K562 (cell line): ENCODE measurements around the gene UCHL5. TPM values are rescaled to one million over a fixed set of nuclear protein-coding genes. Genes with fewer than 3 reads are reported as not detected.

ENCODE experiments used
- ATAC-seq: fragments of 200-7000 bp; cut with Tn5 transposase; 3 replicates; pipeline ENCODE4 v1.9.1; 2020; ENCODE audit warnings: moderate library complexity
- BruUV-seq: library from RNA; stranded (reverse); fragments of 400-500 nt; replicated peaks from 2 replicates; lab custom pipeline; 2021; lab: Mats Ljungman, UMichigan
- CTCF ChIA-PET: fragments of 300-600 bp; formaldehyde crosslinking; extraction: SDS; loops from one replicate; lab custom pipeline; 2021; ENCODE audit warnings: low intra/inter-chr PET ratio; lab: Yijun Ruan, JAX
- POLR2A ChIA-PET: fragments of 300-600, 350-650 bp; sonication (Branson Sonifier 250); formaldehyde crosslinking; extraction: SDS; loops from one replicate; lab custom pipeline; 2021; ENCODE audit warnings: antibody characterized with exemption, inconsistent platforms; lab: Yijun Ruan, JAX
- DNase-seq, 4 experiments: peaks; one replicate each; pipeline versions ENCODE4 v3.0.0 to v3.0.0-alpha.2; 2011 to 2018; ENCODE audit warnings: low spot score in 3 of 4, mixed read lengths in 3 of 4; ENCODE audit errors: extremely low read depth in 1 of 4
- FAIRE-seq: peaks from 2 replicates; lab custom pipeline; 2011; peaks lifted over from hg19 to GRCh38; lab: Jason Lieb, UNC
- H2AFZ ChIP-seq: 2 replicates; pipeline ENCODE4 v1.6.0; 2011; ENCODE audit warnings: low read depth, low read length, control low read depth, inconsistent platforms
- H3K27ac ChIP-seq: fragments of 200-600 bp; 3 replicates; pipeline ENCODE4 v1.8.0; 2011; ENCODE audit warnings: low read depth, mild to moderate bottlenecking, control low read depth, inconsistent platforms, low read length, moderate library complexity, mixed read lengths; ENCODE audit errors: extremely low read depth
- H3K27me3 ChIP-seq, 2 experiments: fragments of 300-600 bp in 1 of 2; 2 replicates in 1 of 2; 3 replicates in 1 of 2; pipeline versions ENCODE4 v1.6.0 to v1.8.0; 2011; ENCODE audit warnings: inconsistent platforms in 2 of 2, low read length in 2 of 2, mild to moderate bottlenecking in 1 of 2, mixed read lengths in 1 of 2, moderate library complexity in 1 of 2; ENCODE audit not compliant: control insufficient read depth in 2 of 2, insufficient read depth in 2 of 2
- H3K36me3 ChIP-seq: fragments of 300-600 bp; 3 replicates; pipeline ENCODE4 v1.8.0; 2011; ENCODE audit warnings: mild to moderate bottlenecking, low read length, inconsistent platforms; ENCODE audit not compliant: control insufficient read depth, insufficient read depth
- H3K4me1 ChIP-seq, 2 experiments: fragments of 200-600 bp in 1 of 2; replicated peaks in 1 of 2; 2 replicates in 1 of 2; 3 replicates in 1 of 2; pipeline versions ENCODE4 v1.5.1 to v1.8.0; 2011; ENCODE audit warnings: inconsistent platforms in 2 of 2, low read length in 2 of 2, mild to moderate bottlenecking in 1 of 2, mixed read lengths in 1 of 2, moderate library complexity in 1 of 2; ENCODE audit not compliant: control insufficient read depth in 2 of 2, insufficient read depth in 2 of 2
- H3K4me2 ChIP-seq: 2 replicates; pipeline ENCODE4 v1.6.1; 2011; ENCODE audit warnings: low read length, control low read depth, inconsistent platforms, mixed read lengths; ENCODE audit not compliant: insufficient read depth
- H3K4me3 ChIP-seq: fragments of 200-600 bp; sonication (generic), shearing (Covaris generic); 2 replicates; pipeline ENCODE4 v1.5.1; 2016; ENCODE audit warnings: control low read depth, inconsistent platforms
- H3K79me2 ChIP-seq: fragments of 200-600 bp; 3 replicates; pipeline ENCODE4 v1.8.0; 2011; ENCODE audit warnings: low read length, inconsistent platforms; ENCODE audit not compliant: control insufficient read depth, insufficient read depth
- H3K9ac ChIP-seq, 2 experiments: 2 replicates each; pipeline versions ENCODE4 v1.6.0 to v1.6.1; 2011; ENCODE audit warnings: low read depth in 2 of 2, low read length in 2 of 2, control low read depth in 1 of 2, inconsistent platforms in 1 of 2, mild to moderate bottlenecking in 1 of 2, mixed read lengths in 1 of 2; ENCODE audit not compliant: insufficient read depth in 1 of 2
- H3K9me1 ChIP-seq: one replicate; pipeline ENCODE4 v1.6.0; 2011; ENCODE audit warnings: inconsistent platforms, mild to moderate bottlenecking, low read length, moderate library complexity; ENCODE audit not compliant: control insufficient read depth, insufficient read depth
- H3K9me3 ChIP-seq: replicated peaks from 2 replicates; pipeline ENCODE4 v1.5.1; 2011; ENCODE audit warnings: low read depth, low read length, inconsistent platforms; ENCODE audit not compliant: control insufficient read depth, insufficient read depth
- H4K20me1 ChIP-seq: replicated peaks from 2 replicates; pipeline ENCODE4 v1.6.1; 2011; ENCODE audit warnings: low read length, inconsistent platforms, mixed read lengths; ENCODE audit not compliant: control insufficient read depth, insufficient read depth
- CEBPB ChIP-seq: fragments of 450-650 bp; IDR thresholded peaks from 2 replicates; pipeline ENCODE4 v1.6.1; 2016; ENCODE audit warnings: missing genetic modification characterization, missing compliant biosample characterization
- GTF2E2 ChIP-seq: fragments of 200-800 bp; sonication (Bioruptor generic); IDR thresholded peaks from 2 replicates; pipeline ENCODE4 v1.6.1; 2016; ENCODE audit warnings: missing genetic modification characterization, missing compliant biosample characterization
- HBP1 ChIP-seq: fragments of 450-650 bp; formaldehyde crosslinking; IDR thresholded peaks from 2 replicates; pipeline ENCODE4 v1.4.0; 2022; ENCODE audit warnings: missing genetic modification characterization
- HMGXB4 ChIP-seq: sonication (generic); formaldehyde crosslinking; IDR thresholded peaks from 2 replicates; pipeline ENCODE4 v1.8.1; 2023; ENCODE audit warnings: mild to moderate bottlenecking, missing genetic modification reagents
- NCOA6 ChIP-seq: fragments of 450-650 bp; IDR thresholded peaks from 2 replicates; pipeline ENCODE4 v1.6.1; 2017; ENCODE audit warnings: mild to moderate bottlenecking
- PCBP2 ChIP-seq: fragments of 200-400 bp; formaldehyde crosslinking; IDR thresholded peaks from 2 replicates; pipeline ENCODE4 v1.6.1; 2018; ENCODE audit warnings: low read length, low read depth, mild to moderate bottlenecking, moderate library complexity; ENCODE audit not compliant: poor library complexity, severe bottlenecking
- PURB ChIP-seq: sonication (generic); formaldehyde crosslinking; IDR thresholded peaks from 2 replicates; pipeline ENCODE4 v1.9.0; 2021; ENCODE audit warnings: low read depth, mild to moderate bottlenecking, missing genetic modification reagents
- RAD51 ChIP-seq: fragments of 450-650 bp; IDR thresholded peaks from 2 replicates; pipeline ENCODE4 v1.7.1; 2016; ENCODE audit warnings: low read depth, mild to moderate bottlenecking, borderline replicate concordance
- RBM25 ChIP-seq: fragments of 200-400 bp; formaldehyde crosslinking; IDR thresholded peaks from 2 replicates; pipeline ENCODE4 v1.6.1; 2018; ENCODE audit warnings: low read length, low read depth, moderate library complexity; ENCODE audit not compliant: severe bottlenecking
- SAP30 ChIP-seq: fragments of 200-600 bp; sonication (generic); IDR thresholded peaks from 2 replicates; pipeline ENCODE4 v1.6.1; 2012; ENCODE audit warnings: borderline replicate concordance, low read depth, mild to moderate bottlenecking, moderate library complexity, low read length, control low read depth, inconsistent platforms; ENCODE audit not compliant: insufficient read depth, poor library complexity, severe bottlenecking
- THRA ChIP-seq: fragments of 450-650 bp; IDR thresholded peaks from 2 replicates; pipeline ENCODE4 v1.6.1; 2017; ENCODE audit warnings: mild to moderate bottlenecking, moderate library complexity
- ZNF175 ChIP-seq: fragments of 200-800 bp; sonication (Bioruptor generic); IDR thresholded peaks from 2 replicates; pipeline ENCODE4 v1.6.1; 2016; ENCODE audit warnings: low read depth, mild to moderate bottlenecking, missing genetic modification characterization, missing compliant biosample characterization
- ZNF24 ChIP-seq: fragments of 450-650 bp; IDR thresholded peaks from 2 replicates; pipeline ENCODE4 v1.6.1; 2016
- WGBS: fragments of 100-300 bp; shearing (Covaris generic); methylation state at CpG from one replicate; pipeline ENCODE4 v1.1.6; 2016; ENCODE audit warnings: low coverage, mixed read lengths; ENCODE audit not compliant: insufficient coverage; ENCODE audit errors: missing lambda C conversion rate; 5-methylcytosine and 5-hydroxymethylcytosine counted together
- in situ Hi-C: fragments of 300-500 bp; cut with MboI; formaldehyde crosslinking; loops from 4 replicates; pipeline ENCODE4 v1.15.0; 2018; ENCODE audit warnings: inconsistent platforms, mixed read lengths
- intact Hi-C: fragments of 100-400 bp; cut with micrococcal nuclease; formaldehyde crosslinking; loops from 2 replicates; pipeline ENCODE4 v1.14.2; 2022
- polyA plus RNA-seq, 8 experiments: library from polyadenylated mRNA; depleted of rRNA in 4 of 8; stranded (reverse) in 5 of 8; unstranded in 3 of 8; fragments of >200 nt; fragmentation: Nextera tagmentation in 2 of 8; fragmentation: Illumina TruSeq in 1 of 8; extraction: Ambion mirVana in 2 of 8; extraction: Trizol in 1 of 8; gene quantifications; 2 replicates each; pipeline versions ENCODE4 v1.2.1 to v1.2.3, GENCODE V29; 2011 to 2014; ENCODE audit warnings: inconsistent platforms in 1 of 8, missing spikeins in 1 of 8
- total RNA-seq, 7 experiments: library from RNA; depleted of rRNA in 6 of 7; stranded (reverse); fragments of >200 nt in 6 of 7; fragmentation: Illumina TruSeq in 2 of 7; extraction: Trizol in 2 of 7; gene quantifications; 2 replicates each; pipeline versions ENCODE4 v1.2.1 to v1.2.3, GENCODE V29; 2011 to 2021; ENCODE audit warnings: low replicate concordance in 1 of 7

Gene UCHL5
- total and polyA plus RNA-seq, 9 of the 15 experiments (the other 6 are each of a cell fraction or from before 2014, with no cell fraction given), result 61.0 to 206 (median 122) TPM

GRCh38 chr1:192993426-192994085 lies 65.6 kb downstream of the UCHL5 start:
- peaks cover 3% of the 10 kb centered on the region for H3K9me1 ChIP-seq
- in situ Hi-C loops (no loop called here), intact Hi-C loops (no loop called here)
- no peak overlapping the region for H3K9ac ChIP-seq
- peaks cover 57% of the 10 kb centered on the region for H3K36me3 ChIP-seq
- no peak overlapping the region for H3K27ac ChIP-seq
- no TSS peak for BruUV-seq
- ChIA-PET POLR2A (interaction anchor here (0.5 kb wide), 1 partner anchor 9 kb away, joined by 3 read pairs; no protein-coding TSS in a partner anchor), CTCF (no interaction called here)
- ATAC-seq (no peak), DNase-seq (no peak), FAIRE-seq (no peak)
- no peak overlapping the region for H3K4me3 ChIP-seq
- H3K4me2 ChIP-seq, result no peak overlapping the region
- no peak overlapping the region for H2AFZ ChIP-seq
- peaks cover 3% of the 10 kb centered on the region; the same call in 2 of the 3 replicates for H3K79me2 ChIP-seq
- no peaks in the 10 kb centered on the region for H3K4me1 ChIP-seq
- H3K27me3 ChIP-seq, result no peaks in the 10 kb centered on the region
- H4K20me1 ChIP-seq, result no peaks in the 10 kb centered on the region
- whole genome bisulfite sequencing, result 88% methylated on average over 10 of the region's 10 CpGs
- H3K9me3 ChIP-seq, result 0 out of 2 replicates have a peak, but pooled peaks cover 5% of the 10 kb centered on the region
- TF ChIP-seq HBP1 (CRISPR knock-in tag), result no peak
- no peak for TF ChIP-seq NCOA6
- no peak for TF ChIP-seq SAP30
- no peak for TF ChIP-seq HMGXB4 (CRISPR knock-in tag)
- no peak for TF ChIP-seq PURB (CRISPR knock-in tag)
- TF ChIP-seq PCBP2, result no peak
- TF ChIP-seq THRA, result no peak
- no peak for TF ChIP-seq CEBPB (tag)
- TF ChIP-seq RAD51, result no peak
- TF ChIP-seq ZNF24, result no peak
- TF ChIP-seq RBM25, result no peak
- no peak for TF ChIP-seq ZNF175 (CRISPR knock-in tag)
- TF ChIP-seq GTF2E2 (tag), result no peak
